ENCODE data around the gene MSRB3.

GRCh38 chr12:65508276-65509035 lies 230.0 kb downstream of the MSRB3 start:
- no peak for TF ChIP-seq CTCF (IDR thresholded peaks at IDR 0.05)
- TF ChIP-seq POLR2A (IDR thresholded peaks at IDR 0.05), result no peak
